WERI-Rb-1 (cell line): ENCODE data around the gene LOXL1.

ENCODE experiments used
- DNase-seq: peaks from one replicate; pipeline ENCODE4 v3.0.0-alpha.2; 2020
- H3K27ac ChIP-seq: fragments of 250-450 bp; sonication (Bioruptor Pico); 2 replicates; pipeline ENCODE4 v1.5.1; 2020; ENCODE audit warnings: mild to moderate bottlenecking, moderate library complexity
- H3K27me3 ChIP-seq: fragments of 250-450 bp; sonication (Bioruptor Pico); 2 replicates; pipeline ENCODE4 v1.5.1; 2021; ENCODE audit warnings: mild to moderate bottlenecking, low read depth, moderate library complexity; ENCODE audit not compliant: insufficient read depth, severe bottlenecking
- H3K36me3 ChIP-seq: fragments of 250-450 bp; sonication (Bioruptor Pico); 2 replicates; pipeline ENCODE4 v1.5.1; 2020; ENCODE audit warnings: mild to moderate bottlenecking, moderate library complexity
- H3K4me3 ChIP-seq: 2 replicates; pipeline ENCODE4 v1.5.1; 2011; ENCODE audit warnings: low read depth, mild to moderate bottlenecking, control low read depth, low read length
- H3K9me3 ChIP-seq: fragments of 250-450 bp; sonication (Bioruptor Pico); 2 replicates; pipeline ENCODE4 v1.5.1; 2021; ENCODE audit warnings: mild to moderate bottlenecking, moderate library complexity; ENCODE audit not compliant: severe bottlenecking
- TF ChIP-seq, protein P1 (sequence below): IDR thresholded peaks from 2 replicates; pipeline ENCODE4 v1.5.1; 2011; ENCODE audit warnings: low read depth, mild to moderate bottlenecking, control low read depth, inconsistent platforms, low read length

Gene LOXL1

GRCh38 chr15:73997986-73998385, 71.7 kb downstream of the LOXL1 start:
- Histone ChIP-seq H3K36me3 (peaks cover 23% of the 10 kb centered on the region), H3K4me3 (no peak overlapping the region), H3K27ac (no peak overlapping the region), H3K27me3 (no peaks in the 10 kb centered on the region), H3K9me3 (no peaks in the 10 kb centered on the region)
- TF ChIP-seq, protein P1, sequence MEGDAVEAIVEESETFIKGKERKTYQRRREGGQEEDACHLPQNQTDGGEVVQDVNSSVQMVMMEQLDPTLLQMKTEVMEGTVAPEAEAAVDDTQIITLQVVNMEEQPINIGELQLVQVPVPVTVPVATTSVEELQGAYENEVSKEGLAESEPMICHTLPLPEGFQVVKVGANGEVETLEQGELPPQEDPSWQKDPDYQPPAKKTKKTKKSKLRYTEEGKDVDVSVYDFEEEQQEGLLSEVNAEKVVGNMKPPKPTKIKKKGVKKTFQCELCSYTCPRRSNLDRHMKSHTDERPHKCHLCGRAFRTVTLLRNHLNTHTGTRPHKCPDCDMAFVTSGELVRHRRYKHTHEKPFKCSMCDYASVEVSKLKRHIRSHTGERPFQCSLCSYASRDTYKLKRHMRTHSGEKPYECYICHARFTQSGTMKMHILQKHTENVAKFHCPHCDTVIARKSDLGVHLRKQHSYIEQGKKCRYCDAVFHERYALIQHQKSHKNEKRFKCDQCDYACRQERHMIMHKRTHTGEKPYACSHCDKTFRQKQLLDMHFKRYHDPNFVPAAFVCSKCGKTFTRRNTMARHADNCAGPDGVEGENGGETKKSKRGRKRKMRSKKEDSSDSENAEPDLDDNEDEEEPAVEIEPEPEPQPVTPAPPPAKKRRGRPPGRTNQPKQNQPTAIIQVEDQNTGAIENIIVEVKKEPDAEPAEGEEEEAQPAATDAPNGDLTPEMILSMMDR: no peak
- no peak for DNase-seq
